Ovary (tissue), 3 donors: ENCODE results near the gene C2orf76.

Experiments used
- POLR2A ChIP-seq: fragments of 450-650 bp; IDR thresholded peaks from one replicate; pipeline ENCODE4 v1.6.1; 2017; ENCODE audit warnings: antibody characterized with exemption, mild to moderate bottlenecking, moderate library complexity
- TF ChIP-seq, protein P1 (sequence below), 3 donors: fragments of 450-650 bp in 2 of 3; fragments of 200-600 bp in 1 of 3; IDR thresholded peaks; one replicate each; pipeline versions ENCODE4 v1.5.1 to v1.8.0; 2016 to 2022; ENCODE audit warnings: antibody characterized with exemption in 3 of 3, mild to moderate bottlenecking in 1 of 3
- donor health status: DM: no; HTN: no; CAD: no.

DNA sequence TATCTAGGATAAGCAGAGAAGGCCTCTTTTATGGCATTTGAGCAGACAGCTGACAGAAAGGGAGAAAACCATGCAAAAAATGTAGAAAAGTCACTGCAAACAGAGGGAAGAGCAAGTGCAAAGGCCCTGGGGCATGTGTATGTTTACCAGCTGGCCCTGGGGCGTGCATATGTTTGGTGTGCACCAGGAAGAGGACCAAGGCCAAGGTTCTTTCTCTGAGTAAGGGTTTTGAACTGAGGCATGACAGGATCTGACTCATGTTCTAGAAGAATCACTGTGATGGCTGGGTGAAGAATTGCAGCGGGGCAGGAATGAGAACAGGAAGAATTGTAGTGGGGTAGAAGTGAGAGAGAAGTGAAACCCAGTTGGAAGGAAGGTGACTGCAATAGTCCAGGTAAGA lies 73.4 kb downstream of the C2orf76 start:
- TF ChIP-seq, protein P1, sequence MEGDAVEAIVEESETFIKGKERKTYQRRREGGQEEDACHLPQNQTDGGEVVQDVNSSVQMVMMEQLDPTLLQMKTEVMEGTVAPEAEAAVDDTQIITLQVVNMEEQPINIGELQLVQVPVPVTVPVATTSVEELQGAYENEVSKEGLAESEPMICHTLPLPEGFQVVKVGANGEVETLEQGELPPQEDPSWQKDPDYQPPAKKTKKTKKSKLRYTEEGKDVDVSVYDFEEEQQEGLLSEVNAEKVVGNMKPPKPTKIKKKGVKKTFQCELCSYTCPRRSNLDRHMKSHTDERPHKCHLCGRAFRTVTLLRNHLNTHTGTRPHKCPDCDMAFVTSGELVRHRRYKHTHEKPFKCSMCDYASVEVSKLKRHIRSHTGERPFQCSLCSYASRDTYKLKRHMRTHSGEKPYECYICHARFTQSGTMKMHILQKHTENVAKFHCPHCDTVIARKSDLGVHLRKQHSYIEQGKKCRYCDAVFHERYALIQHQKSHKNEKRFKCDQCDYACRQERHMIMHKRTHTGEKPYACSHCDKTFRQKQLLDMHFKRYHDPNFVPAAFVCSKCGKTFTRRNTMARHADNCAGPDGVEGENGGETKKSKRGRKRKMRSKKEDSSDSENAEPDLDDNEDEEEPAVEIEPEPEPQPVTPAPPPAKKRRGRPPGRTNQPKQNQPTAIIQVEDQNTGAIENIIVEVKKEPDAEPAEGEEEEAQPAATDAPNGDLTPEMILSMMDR (IDR thresholded peaks at IDR 0.05), result no peak
- no peak for TF ChIP-seq POLR2A
